Stimulated activated naive CD4-positive, alpha-beta T cell treated with Interleukin-2 at 50 U/mL for 16 hours (primary cell): Measurements from ENCODE around the gene ADCK1.
"Not testable (repeated sequence)": the region's sequence is repeated elsewhere in the genome, so short reads cannot be mapped to it uniquely, and the experiment has no call there.

Experiments
- DNase-seq: peaks from one replicate; lab custom pipeline; 2025; lab: John Stamatoyannopoulos, UW

Gene ADCK1, protein sequence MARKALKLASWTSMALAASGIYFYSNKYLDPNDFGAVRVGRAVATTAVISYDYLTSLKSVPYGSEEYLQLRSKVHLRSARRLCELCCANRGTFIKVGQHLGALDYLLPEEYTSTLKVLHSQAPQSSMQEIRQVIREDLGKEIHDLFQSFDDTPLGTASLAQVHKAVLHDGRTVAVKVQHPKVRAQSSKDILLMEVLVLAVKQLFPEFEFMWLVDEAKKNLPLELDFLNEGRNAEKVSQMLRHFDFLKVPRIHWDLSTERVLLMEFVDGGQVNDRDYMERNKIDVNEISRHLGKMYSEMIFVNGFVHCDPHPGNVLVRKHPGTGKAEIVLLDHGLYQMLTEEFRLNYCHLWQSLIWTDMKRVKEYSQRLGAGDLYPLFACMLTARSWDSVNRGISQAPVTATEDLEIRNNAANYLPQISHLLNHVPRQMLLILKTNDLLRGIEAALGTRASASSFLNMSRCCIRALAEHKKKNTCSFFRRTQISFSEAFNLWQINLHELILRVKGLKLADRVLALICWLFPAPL

DNA sequence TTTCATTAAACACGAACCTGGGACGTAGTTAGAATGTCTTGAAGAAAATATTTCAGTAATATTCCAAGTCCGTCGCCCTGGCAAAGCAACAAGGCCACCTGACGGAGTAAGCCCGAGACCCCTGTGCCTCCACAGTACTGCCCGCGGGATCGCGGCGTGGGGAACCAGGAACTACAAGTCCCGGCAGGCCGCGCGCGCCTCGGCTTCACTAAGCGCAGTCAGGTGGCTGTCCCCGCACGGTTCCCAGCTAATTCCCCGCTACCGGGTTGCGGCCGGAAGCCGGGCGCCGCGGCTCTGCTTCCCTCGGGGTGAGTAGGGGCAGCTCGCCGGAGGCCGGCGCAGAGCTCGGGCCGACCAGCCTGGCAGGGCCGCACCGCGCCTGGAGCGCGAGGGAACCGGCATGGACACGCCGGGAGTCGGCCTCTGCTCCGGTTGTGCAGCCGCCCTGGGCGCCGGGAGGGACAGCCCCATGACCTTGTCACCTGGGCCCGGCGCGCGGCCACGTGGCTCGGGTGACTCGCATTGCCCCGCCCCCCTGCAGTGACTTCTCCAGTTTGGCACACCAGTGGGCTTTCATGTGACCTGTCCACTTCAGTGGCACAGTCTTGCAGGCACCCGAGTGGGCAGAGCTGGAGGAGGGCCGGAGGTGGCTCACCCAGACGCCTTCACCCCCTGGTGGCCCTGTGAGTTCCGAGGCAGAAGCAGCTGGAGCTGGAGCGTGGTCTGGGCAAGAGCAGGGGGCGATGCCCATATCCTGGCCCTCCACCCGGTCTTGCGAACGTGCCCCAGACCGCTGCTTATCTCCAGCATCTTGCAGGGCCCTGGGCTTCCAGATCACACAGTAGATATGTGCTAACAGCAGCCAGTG is at the start of gene ADCK1:
ADCK1 (plus strand) TSS at position 247 of the 868 bp plus-strand sequence. CDS start 18,870 bp downstream, outside the sequence.
- peak; percentile 81 for DNase-seq

DNA sequence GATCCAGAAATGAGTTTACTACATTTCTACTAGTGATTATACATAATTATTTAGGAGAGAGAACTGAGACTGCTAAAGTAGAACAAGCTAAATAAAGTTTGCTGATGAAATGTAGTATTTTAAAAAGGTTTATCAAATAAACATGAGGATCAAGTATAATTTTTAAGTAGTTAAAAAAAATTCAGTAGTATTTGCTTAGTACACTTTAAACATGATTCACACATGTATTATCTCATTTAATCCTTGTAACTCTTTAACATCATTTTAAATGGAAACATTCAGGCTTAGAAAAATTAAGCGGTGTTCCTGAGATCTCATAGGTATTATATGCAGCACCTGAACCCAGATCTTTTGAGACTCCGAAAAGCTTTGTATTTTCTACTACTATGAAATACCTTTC is 47.6 kb upstream of the ADCK1 start:
- DNase-seq, result no peak

DNA sequence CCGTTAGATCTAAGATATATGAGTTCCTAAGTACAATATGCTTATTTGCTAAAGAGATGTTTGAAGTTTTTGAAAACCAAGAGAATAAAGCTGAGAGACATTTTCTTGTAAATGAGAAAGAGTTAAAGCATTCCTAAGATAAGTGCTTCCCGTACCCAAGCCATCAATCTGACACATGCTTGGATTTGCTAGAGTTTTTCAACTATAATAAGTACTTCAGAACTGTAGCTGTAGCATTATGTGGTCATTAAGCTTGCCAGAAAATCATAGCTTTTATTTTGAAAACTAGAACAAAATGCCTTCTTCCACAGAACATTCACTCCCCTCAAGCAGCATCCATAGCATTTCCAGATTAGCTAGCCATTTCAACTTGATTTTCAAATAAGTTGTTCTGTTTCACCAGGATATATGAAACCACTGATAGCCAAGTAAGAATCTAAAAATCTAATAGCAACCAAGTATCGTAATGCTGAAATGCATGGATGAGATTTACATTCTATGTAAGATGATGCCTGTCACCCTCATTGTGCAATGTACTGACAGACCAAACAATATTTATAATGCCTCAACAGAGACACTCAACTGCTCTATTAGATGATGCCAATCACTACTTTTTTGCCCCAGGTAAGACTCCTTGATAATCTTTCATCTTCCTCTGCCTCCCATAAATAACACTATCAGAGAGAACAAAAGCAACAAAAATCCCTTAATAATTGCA is 47.0 kb upstream of the ADCK1 start:
- DNase-seq, result no peak

DNA sequence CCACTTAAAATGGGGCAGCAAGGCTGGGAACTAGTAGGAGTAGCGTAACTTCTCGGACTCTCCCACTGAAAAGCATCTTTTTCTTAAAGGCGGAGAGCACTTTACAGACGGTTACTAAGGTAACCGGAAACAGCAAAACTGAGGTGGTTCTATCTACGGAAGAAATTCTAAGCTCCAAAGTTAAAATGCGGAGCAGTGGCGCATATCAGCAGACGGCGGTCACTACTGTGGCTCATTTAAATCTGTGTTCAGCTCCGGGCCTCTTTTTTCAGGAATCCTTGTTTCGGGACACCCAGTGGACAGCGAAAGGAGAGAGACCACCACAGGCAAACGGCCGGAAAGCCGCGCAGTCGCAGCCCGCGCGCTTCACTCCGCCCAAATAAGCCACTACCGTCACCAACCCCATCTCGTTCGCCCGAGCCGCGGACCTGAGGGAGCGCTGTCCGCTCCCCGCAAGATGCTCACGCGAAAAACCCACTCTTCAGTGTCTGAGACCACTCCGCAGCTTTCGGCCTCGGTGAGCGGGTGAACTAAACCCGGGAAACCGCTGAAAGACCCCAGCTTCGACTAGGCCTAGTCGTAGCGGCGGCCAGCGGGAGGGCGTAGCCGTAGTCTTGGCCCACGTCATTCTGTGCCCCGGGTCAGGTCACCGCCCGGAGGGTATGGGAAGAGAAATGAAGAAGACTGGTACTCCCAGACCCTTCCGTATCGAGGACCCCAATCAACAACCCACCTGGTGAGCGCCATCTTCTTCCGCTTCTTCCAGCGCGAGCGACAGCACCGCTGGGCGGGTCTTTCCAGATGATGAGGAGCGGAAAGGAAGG is 39.3 kb upstream of the ADCK1 start, which contains the start of gene SNW1:
SNW1 (minus strand) TSS at position 776 of the 824 bp plus-strand sequence; CDS start at position 747, 29 bp downstream.
- peak; percentile 93 for DNase-seq

DNA sequence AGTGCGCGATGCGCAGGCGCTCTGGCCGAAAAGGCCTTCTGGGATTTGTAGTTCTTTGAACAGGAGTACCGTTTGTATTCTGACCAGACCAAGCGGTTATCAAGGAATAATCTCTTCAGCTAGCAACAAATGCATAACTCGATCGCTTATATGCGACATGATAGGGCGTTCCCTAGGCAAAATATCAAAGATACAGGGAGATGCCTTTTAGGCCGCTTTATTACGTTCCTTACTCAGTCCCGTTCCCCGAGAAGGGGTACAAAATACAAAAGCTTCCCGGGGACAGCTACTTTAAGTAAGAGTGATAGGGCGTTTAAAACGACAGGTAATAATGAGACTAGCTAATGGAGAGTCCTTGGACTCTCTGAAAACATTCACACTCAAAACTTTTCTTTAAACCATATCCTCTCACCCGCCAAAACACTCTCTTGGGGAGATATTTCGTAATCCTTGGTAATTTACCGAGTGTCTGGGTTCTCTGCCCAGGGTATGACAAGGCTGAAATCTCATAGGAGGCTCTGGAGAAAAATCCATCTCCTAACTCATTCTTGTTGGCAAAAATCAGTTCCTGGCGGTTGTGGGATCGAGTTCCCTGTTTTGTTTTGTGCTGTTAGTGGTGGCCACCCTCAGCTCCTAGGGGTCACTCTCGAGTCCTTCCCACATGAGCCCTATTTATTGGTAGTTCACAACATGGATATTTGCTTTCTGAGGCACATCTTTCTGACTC is 38.5 kb upstream of the ADCK1 start:
- no peak for DNase-seq

DNA sequence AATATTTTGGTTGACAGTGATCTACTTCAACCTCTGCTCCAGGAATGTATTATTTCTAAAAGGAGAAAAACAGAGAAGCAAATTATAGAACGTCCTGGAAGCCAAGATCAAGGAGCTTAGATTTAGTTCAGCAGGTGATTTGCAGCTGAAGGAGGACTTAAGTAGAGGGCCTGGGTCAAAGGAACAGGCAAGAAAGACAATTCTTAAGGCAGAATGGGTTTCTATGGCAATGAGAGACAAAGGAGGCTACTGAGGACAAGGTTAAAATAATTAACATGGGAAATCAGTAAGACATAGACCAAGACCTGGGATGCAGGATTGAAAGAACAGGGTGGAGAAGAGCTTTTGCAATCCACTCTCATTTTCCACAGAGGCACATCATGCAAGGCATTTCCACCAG is 36.6 kb upstream of the ADCK1 start:
- DNase-seq, result no peak

DNA sequence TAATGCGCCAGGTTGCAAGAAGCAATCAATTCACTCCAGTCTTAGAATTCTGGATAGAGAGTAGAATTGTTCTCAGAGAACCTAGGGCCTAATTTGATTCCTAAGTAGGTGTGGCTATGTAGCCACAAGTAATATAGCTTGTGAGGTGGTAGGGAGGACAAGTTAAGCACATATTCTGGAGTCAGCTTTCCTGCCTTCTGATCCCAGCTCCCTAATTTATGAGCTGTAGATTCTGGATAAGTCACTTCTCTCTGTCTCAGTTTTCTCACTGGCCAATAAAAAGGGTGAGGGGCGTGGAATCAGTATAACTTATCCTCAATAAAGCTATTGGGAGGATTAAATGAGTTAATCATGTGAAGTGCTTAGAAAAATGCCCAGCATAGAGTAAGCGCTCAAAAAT is 35.9 kb upstream of the ADCK1 start:
- no peak for DNase-seq

DNA sequence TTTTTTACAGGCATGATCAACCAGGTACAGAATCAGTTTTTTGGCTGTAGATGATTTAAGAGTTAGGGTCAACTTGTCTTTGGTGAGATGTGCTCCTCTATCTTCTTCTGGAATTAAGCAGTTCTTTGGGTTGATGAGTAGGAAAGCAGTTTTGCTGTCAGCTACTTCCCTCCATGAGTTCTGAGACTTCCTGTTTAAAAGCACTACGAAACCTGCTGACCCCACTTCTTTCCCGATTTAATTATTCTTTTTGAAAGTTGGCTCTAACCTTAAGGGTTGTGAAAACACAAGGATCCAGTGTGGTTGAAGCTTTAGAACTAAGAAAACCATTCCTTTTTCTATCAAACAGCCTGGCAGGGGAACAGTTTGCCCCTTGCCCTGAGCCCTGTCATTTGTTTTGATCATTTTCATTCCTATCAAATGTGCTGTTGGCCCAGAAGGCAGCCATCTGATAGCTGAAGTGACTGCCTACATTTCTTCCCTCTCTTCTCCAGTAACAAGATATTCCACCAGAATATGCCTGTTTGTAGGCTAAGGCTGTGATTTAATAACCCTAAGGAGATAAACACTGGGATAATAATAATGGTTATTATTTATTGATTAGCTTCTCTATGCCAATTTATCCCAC is 31.4 kb upstream of the ADCK1 start:
- not testable (repeated sequence) for DNase-seq

DNA sequence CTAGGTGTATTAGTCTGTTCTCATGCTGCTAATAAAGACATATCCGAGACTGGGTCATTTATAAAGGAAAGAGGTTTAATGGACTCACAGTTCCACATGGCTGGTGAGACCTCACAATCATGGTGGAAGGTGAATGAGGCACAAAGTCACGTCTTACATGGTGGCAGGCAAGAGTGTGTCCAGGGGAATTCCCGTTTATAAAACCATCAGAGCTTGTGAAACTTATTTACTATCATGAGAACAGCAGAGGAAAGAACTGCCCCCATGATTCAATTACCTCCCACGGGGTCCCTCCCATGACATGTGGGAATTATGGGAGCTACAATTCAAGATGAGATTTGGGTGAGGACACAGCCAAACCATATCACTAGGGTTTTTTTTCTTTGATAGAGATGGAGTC is 25.9 kb upstream of the ADCK1 start:
- not testable (repeated sequence) for DNase-seq

DNA sequence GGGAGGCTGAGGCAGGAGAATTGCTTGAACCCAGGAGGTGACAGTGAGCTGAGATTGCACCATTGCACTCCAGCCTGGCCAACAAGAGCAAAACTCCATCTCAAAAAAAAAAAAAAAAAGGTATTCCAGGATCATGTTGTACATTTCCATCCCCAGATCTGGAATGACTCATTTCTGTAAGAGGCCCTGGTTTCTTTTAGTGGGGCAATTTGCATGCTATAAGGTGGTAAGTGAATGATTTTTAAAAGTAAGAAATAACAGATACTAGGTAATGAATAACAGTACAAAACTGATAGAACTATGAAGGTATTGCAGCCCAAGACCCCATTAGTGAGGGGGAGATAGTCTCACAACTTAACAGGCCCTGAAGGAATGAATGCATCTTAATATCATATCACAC is 17.7 kb upstream of the ADCK1 start:
- DNase-seq, result no peak

DNA sequence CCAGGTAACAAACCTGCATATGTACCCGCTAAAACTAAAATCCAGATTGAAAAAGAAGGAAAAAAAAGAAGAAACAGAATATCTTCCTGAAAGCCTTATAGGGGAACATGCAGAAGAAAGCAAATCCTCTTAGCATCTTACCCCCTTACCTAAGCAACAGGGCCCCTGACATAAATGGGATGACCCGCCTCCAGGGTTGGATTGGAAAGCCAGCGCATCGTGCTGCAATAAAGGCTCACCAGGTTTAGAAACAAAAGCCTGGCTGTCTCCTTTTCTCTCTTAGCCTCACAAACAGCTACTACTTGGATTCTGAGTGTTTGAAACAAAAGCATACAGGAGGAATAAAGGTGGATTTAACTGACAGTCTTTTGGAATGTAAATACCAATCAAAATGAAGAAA is 13.8 kb upstream of the ADCK1 start:
- no peak for DNase-seq

DNA sequence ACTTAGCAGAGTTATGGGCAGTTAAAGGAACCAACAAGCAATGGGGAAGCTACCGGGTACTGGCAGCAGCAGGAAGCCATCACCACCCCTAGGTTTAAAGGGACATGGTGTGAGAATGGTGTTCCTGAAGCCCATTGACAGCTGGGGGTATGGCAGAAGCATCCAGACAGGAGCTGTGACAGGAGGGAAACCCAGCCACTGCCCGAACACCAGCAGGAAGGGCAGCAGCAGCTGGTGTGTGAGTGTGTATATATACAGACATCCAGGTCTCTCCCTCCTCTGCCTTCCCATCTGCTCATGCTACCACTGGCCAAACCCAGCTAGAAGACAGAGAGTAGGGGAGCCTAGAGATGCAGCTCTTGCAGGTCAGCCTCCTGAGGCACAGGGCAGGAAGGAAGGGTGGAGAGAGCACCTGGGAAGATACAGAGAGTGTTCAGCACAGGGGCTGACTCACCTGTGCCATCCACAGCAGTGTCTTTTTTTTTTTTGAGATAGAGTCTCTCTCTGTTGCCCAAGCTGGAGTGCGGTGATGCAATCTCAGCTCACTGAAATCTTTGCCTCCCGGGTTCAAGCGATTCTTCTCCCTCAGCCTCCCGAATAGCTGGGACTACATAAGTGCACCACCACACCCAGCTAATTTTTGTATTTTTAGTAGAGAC is 9.2 kb upstream of the ADCK1 start:
- DNase-seq, result no peak

DNA sequence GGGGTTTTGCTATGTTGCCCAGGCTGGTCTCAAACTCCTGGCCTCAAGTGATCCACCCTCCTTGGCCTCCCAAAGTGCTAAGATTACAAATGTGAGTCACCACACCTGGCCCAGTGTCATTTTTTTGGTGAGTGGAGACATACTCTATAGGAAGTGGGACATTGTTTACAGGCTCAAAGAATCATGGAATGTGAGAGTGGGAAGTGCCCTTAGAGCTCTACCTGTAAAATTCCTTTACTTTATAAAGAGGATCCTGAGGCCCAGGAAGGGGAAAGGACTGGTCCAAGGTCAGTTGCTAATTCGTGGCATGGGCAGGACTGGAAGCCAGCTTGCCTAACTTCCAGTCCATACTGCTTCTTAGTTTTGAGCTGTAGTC is 8.7 kb upstream of the ADCK1 start:
- DNase-seq, result no peak

DNA sequence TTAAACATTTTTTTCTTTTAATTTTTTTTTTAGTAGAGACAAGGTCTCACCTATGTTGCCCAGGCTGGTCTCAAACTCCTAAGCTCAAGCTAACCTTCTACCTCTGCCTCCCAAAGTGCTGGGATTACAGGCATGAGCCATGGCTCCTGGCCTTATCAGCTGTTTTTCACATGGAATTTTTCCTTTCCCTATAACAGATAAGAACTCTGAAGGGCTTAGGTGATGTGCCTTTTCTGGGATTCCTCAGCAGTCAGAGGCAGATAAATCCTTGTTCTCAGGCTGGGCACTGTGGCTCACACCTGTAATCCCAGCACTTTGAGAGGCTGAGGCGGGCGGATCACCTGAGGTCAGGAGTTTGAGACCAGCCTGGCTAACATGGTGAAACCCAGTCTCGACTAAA is 6.7 kb upstream of the ADCK1 start:
- DNase-seq, result not testable (repeated sequence)

DNA sequence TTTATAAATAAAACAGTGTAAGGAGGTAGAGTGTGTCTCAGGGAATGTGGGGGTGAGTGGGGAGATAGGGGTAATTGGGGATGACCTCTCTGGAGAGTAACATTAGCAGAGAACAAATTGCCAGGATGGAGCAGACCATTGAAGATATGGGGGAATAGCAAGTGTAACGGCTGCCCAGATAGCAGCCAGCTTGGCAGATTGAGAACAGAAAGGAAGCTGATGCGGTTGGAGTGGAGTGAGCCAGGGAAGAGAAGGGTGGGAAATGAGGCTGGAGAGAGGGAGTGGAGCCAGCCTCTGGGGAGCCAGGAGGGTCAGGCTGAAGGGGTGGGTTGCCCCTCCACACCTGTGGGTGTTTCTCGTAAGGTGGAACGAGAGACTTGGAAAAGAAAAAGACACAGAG is 5.6 kb upstream of the ADCK1 start:
- DNase-seq, result no peak

DNA sequence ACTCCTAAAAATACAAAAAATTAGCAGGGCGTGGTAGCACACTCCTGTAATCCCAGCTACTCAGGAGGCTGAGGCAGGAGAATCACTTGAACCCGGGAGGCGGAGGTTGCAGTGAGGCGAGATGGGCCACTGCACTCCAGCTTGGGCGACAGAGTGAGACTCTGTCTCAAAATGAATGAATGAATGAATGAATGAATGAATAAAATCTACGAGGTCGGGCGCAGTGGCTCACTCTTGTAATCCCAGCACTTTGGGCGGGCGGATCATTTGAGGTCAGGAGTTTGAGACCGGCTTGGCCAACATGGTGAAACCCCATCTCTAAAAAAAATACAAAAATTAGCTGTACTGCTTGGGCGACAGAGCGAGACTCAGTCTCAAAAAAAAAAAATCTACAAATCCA is 453 bp upstream of the ADCK1 start:
- DNase-seq, result not testable (repeated sequence)

DNA sequence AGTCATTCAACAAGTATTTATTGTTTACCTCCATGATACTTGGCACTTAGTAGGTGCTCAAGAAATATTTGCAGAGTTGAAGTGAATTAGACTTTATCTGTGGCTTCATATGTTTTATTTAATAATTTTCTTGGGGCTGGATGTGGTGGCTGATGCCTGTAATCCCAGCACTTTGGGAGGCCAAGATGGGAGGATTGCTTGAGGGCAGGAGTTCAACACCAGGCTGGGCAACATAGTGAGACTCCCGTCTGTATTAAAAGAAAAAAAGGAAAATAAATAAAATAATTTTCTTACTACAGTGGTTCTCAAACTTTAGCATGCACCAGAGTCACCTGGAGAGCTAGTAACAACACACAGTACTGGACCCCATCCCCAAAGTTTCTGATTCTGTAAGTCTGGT is 905 bp downstream of the ADCK1 start:
- DNase-seq, result no peak

DNA sequence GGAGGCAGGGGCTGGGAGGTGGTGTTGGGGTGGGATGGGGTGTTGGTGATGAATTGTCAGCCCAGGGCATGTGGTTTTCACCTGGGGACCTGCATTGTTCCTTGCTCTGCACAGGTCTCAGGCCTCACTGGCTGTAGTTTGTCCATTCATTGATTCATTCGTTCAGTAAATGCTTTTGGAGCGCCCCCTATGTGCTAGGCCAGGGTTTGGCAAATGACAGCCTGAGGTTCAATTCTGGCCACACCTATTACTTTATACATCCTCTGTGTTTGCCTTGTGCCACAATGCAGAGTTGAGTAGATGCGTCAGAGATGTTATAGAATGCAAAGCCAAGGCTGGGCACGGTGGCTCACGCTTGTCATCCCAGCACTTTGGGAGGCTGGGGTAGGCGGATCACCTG is 4.7 kb downstream of the ADCK1 start:
- DNase-seq, result no peak

DNA sequence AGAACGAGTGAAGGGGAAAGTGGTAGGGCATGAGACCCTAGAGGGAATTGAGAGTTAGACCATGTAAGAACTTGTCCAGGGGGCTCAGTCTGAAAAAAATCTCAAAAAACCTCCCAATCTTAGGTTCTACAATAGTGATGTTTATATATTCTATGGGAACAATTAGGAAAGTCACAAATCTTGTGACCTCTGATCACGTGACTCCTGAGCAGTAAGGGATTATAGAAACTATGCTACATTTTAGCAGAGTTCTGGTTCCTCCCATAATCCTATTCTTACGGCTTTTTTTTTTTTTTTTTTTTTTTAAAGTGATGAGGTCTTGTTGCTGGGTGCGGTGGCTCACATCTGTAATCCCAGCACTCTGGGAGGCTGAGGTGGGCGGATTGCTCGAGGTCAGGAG is 5.8 kb downstream of the ADCK1 start:
- no peak for DNase-seq

DNA sequence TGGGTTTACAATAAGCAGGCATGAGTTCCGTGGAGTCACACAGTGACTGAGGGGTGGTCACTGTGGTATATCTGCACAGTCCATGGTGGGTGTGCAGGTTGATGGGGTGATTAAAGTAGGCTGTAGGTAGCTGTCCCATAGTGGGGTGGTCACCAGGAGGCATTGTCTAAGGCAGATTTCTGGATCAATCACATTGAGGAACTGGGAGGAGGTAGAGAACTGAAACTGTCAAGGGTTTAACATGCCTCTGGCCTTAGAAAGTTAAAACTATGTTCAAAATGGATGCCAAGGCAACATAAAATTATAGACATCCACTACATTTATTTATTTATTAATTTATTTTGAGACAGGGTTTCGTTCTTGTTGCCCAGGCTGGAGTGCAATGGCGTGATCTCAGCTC is 8.3 kb downstream of the ADCK1 start:
- DNase-seq, result no peak
